GM12873 (cell line): ENCODE data around the gene NCK2.

Experiments
- TF ChIP-seq, protein P1 (sequence below): IDR thresholded peaks from 2 replicates; pipeline ENCODE4 v1.5.1; 2012; ENCODE audit warnings: low read depth, mild to moderate bottlenecking, moderate library complexity, low read length, control low read depth; ENCODE audit not compliant: insufficient read depth; ENCODE audit errors: missing control alignments

NCK2 gene

DNA sequence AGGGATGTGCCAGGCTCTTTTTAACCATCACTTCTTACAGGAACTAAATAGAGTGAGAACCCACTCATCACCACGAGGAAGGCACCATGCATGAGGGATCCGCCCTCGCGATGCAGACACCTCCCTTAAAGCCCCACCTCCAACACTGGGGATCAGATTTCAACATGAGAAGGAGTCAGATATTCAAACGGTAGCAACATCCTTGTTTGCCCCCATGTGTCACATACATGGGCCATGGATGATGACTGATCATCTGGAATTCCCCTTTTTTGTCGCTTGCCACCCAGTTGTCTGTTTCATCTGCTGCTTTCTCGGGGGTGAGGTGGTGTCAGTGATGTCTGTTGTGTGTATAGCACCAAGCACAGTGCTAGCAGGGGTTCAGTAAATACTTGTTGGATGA is 57.9 kb downstream of the NCK2 start:
- TF ChIP-seq, protein P1, sequence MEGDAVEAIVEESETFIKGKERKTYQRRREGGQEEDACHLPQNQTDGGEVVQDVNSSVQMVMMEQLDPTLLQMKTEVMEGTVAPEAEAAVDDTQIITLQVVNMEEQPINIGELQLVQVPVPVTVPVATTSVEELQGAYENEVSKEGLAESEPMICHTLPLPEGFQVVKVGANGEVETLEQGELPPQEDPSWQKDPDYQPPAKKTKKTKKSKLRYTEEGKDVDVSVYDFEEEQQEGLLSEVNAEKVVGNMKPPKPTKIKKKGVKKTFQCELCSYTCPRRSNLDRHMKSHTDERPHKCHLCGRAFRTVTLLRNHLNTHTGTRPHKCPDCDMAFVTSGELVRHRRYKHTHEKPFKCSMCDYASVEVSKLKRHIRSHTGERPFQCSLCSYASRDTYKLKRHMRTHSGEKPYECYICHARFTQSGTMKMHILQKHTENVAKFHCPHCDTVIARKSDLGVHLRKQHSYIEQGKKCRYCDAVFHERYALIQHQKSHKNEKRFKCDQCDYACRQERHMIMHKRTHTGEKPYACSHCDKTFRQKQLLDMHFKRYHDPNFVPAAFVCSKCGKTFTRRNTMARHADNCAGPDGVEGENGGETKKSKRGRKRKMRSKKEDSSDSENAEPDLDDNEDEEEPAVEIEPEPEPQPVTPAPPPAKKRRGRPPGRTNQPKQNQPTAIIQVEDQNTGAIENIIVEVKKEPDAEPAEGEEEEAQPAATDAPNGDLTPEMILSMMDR, result no peak

- TF ChIP-seq, protein P1, result no peak
These were observed 58.6 kb downstream of the NCK2 start for GRCh38 chr2:105803337-105803736.

GRCh38 chr2:105803773-105804172 is 59.1 kb downstream of the NCK2 start:
- TF ChIP-seq, protein P1, result no peak

DNA sequence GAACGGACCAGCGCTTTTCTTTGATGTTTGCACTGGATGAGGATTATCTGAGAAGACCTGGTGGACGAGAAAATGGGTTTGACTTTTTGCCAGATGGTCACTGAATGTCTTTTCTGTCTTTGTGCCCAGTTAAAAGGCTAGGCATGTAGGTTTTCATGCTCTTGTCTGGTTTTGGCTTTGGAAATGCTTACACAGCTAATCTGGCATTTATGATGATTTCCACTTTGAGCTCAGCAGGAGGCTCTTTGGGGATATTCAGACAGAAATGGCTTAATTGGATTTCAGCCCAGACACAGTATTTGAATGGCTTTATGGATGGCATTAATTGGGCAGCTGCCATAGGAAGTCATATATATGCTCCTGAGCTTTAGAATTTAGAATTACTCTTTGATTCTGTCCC is 59.6 kb downstream of the NCK2 start:
- TF ChIP-seq, protein P1, result no peak

DNA sequence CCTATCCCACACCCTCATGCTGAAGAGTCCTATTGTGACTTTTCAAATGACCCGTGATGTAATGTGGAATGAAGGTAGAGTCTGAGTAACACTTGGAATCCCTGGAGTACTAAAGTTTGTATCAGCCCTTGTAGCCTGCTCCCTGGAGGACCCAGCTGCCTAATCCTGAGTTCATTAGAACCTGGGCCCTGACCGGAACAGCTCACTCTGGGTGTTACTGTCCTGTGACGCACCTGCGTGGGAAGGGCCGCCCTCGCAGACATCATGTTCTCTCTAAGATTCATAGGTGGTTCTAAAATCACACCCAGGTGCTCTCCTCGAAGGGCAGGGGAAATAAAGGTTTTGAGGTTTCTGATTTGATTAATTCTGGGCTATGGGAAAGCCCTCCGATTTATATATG is 62.3 kb downstream of the NCK2 start:
- TF ChIP-seq, protein P1, result no peak

DNA sequence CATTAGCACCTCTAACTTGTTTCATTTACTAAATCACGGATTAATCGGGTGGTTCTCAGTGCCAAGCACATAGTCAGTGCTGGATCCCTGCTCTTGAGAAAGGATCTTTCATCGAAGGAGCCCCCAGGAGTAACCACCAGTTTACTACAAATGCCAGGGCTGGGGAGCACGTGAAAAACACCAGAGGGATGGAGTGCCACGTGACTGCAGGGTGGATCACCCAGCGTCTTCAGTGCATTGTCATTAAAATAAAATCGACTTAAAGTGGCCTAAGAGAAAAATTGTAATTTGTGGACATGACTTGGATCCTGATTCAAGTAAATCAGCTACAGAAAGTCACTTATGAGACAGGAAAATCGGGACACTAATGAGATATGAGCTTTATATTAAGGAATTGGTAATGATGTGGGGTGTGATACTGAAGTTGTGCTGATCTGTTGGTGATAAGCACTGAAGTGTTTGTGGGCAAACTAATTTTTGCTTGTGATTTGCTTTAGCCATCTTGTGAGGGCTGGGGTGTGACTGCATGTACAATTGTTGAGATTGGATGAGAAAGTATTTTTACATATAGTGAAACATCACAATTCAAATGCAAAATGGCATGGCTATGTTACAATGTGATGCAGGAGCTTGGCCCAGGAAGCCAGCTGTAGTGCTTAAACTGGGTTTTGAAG is 63.8 kb downstream of the NCK2 start:
- TF ChIP-seq, protein P1, result no peak

- TF ChIP-seq, protein P1, result no peak
These were observed 64.4 kb downstream of the NCK2 start for GRCh38 chr2:105809097-105809473.
